ENCODE measurements around the gene LGALS3BP.
"Not testable (repeated sequence)": the region's sequence is repeated elsewhere in the genome, so short reads cannot be mapped to it uniquely, and the experiment has no call there.

The LGALS3BP gene, protein sequence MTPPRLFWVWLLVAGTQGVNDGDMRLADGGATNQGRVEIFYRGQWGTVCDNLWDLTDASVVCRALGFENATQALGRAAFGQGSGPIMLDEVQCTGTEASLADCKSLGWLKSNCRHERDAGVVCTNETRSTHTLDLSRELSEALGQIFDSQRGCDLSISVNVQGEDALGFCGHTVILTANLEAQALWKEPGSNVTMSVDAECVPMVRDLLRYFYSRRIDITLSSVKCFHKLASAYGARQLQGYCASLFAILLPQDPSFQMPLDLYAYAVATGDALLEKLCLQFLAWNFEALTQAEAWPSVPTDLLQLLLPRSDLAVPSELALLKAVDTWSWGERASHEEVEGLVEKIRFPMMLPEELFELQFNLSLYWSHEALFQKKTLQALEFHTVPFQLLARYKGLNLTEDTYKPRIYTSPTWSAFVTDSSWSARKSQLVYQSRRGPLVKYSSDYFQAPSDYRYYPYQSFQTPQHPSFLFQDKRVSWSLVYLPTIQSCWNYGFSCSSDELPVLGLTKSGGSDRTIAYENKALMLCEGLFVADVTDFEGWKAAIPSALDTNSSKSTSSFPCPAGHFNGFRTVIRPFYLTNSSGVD

DNA sequence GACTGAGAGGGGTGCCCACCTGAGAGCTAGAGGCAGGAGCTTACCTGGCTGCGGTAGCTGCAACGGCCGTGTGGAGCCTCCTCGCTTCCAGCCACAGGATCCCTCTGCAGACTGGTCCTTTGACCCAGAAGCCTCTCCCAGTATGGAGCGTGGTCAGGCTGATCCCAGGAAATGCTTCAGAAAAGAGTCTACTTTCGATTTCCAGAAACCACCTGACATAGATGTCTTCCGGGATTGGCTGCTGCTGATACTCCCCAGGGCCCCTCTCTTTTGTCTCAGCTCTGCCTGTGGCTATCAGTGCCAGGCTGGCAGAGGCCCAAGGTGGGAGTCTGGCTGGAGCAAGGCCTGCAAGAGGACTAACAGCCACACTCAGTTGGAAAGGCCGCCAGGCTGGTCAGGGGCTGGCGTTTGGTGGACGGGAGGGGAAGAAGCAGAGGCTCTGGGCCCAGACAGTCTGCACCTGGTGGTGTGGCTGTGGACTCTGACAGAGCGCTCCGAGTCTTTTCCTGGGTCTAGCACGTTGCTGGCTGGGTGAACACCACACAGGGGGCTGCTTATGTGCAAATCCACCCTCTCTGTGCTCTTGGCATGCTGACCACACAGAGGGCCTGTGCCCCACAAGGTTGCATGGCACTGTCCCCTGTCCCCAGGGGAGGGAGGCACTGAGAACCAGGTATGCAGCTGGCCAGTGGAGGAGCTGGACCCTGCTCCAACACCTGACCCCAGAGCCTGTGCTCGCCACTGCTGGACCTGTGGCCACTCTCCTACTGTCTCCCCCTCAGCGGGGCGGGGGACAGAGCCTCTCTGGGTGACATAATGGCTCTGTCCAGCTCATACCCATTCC is at the start of gene LGALS3BP:
Gene LGALS3BP (minus strand): TSS at position 144 of the 844 bp plus-strand sequence. CDS start 2,732 bp downstream, outside the sequence.
- DNase-seq: peak; percentile 92

DNA sequence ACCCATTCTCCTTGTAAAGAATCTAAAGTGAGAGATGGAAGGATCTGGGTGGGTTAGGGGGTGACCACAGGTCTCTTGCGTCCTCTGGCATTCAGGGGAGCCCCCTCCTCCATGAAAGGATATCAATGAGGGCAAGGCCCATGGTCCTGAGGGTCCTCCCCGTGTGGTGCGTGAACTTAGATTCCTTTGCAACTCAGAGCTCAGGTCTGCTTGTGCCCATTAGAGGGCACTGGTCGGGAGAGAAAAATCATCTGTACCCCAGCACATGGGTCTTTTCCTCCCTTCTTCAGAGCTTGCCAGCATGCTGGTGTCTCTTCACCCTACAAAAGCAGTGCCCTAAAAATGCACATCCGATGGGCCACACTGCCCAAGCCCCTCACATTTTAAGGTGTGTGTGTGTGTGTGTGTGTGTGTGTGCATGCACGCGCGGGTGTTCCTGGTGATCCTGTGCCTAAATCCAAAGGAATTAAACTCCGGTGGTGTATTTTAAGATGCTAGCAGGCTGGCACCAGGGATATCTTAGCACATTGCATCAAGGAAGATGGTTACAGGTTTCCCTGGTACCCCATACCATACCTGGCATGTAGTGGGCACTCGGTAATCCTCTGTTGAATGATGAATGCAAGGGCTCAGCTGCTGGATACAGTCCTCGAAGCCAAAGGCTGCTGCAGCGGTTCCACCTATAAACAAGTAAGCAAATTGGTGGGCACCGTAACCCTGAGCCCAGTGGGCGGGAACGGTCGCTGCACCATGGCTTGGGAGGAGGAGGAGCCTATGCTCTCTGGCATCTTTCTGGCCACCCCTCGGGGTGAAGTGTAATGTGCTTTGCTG is 49.0 kb upstream of the LGALS3BP start:
- no peak for DNase-seq

DNA sequence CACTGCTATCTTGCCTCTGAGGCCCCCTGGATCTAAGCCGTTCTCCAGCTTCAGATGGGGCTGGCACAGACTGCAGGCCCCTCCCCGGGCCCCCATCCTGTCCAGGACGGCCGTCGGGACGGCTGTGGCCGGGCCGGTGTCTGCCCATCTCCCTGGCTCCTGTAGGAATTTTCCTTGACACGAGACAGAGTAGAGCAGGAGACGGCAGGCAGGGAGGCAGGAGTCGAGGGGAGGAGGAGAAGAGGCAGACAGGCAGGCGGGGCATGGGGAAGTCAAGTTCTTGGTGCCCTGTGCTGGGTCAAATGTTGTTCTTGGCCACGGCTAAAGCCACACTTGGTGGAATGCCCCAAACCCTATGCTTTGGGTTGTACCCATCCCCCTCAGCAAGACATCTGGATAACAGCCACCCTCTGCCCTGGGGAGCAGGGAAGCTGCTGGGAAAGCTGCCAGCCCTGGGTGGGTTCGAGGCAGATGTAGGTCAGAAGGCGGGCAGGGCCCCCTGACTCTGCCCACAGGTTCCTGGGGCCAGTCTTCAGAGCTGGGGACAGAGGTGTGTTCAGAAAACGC is 48.3 kb upstream of the LGALS3BP start:
- DNase-seq: no peak

DNA sequence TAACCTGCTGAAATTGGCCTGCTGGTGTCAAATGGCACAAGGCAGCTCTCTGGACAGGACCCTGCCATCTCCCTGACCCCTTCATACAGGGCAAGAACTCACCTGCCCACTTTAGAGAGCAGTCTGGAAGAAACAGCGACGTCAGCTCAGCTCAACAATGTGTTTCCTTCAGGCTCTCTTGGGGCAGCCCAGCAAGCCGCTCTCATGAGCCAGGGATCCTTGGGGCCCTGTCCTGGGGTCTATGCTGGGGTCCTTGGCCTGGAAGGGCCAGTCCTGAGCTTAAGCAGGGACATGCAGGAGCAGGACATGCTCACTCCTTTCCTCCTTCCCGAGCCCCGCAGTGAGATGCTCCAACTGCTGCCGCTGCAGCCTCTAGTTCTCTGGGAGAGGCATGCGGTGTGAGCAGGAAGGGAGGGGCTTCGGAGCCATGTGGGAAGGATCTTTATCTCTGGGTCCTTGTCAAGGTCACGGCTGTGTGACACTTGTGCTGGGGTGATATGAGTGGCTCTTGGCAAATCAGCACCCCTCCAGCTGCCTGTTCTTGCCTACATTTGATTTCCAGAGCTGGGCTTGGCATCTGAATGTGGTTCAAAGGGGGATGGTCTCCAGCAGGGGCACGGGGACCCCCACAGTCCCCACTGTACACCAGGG is 47.7 kb upstream of the LGALS3BP start:
- DNase-seq: peak; percentile 50

DNA sequence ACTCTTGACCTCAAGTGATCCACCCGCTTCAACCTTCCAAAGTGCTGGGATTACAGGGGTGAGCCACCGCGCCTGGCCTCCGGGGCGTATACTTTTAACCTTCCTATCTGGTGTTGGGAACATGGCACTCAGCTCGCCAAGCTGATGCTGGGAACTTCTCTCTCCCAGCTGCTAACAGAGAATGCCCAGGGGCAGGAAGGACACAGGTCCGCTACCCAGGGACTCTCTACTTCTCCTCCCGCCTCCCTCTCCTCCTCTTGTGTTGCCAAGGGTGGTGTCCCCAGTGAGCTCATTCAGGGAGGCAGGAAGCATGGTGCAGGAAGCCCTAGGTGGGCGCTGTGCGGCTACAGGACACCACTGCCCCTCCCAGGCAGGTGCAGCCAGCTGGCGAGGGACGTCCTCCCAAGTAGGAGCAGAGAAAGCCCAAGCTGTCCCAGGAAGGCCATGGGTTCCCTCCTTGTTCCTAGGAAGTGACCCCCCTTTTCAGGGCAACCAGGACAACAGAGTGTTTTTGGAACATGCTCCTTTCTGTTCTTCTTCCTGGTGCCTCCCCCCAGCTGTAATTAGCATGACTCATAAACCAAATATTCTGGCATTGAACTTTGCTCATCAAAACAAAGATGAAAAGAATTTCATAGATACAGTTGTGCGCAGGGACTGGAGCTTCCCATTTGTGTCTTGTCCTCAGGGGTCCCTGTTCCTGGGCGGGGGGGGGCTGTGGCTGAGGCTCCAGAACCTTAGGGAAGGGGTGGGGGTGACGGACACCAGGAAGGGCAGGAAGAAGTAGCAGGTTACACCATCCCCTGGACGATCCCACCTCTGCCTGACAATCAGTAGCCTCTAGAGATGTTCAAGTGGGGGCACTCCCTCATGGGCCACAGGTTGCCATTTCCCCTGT is 46.9 kb upstream of the LGALS3BP start:
- no peak for DNase-seq

DNA sequence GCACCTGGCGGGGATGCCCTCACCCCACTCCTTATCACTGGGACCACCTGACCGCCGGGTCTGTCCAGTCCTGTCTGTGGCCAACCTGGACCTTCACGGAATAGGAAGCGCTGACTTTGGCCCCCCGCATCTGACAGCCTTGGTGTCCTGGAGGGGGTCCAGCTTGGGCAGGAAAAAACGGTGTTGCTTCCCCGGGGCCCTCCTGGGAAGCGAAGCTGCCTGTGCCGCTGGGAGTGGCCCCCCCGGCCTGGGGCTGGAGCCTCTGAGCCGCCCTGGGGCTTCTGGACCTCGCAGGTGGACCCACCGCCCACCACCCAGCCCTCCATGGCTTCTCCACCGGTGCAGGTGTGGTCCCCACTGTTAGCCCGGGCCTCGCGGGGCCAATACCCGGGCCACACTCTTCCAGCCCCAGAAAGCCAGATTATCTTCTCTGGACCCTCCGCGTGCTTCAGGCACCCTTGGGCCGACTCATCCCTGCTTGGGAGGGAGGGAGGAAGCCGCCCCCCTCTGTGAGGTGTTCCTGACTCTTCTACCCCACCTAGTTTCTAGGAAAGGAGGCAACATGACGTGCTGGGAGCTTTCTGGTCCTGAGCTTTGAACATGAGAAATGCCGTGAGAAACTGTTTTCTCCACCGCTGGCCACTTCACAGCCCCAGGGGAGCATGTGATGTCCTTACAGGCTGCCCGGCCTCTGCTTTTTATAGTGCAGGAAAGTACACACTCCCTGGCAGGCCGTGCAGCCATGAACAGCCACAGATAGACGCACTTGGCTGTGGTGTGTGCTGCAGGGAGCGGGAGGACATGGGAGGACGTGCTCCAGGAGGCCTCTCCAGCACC is 45.4 kb upstream of the LGALS3BP start:
- DNase-seq: no peak

DNA sequence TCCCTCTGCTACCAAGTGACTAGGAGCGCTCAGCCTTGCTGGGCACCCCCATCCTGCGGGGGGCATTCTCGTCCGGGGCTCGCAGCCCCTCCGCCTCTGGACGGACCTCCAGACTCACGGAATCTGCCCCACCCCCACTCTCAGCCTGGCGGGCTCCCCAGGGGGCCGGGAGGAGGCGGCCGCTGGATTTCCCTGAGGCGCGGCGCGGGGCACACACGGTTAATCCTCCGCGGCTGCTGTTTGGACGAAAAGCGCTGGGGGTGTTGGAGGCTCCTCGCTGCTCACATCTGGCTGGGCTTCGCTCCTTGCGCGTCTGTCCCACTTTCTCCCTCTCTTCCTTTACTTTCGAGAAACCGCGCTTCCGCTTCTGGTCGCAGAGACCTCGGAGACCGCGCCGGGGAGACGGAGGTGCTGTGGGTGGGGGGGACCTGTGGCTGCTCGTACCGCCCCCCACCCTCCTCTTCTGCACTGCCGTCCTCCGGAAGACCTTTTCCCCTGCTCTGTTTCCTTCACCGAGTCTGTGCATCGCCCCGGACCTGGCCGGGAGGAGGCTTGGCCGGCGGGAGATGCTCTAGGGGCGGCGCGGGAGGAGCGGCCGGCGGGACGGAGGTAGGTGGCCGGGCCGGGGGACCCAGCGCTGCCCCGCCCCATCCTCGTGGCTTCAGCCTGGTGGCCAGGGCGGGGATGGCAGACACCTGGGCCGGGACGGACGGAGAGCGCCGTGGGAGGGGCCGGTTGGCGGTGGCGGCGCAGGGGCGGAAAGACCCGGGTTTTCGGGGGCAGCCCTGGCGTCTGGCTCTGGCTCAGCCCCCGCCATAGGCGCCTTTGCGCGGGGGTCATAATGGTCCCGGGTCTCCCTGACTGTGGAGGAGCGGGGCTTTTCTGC is 44.4 kb upstream of the LGALS3BP start, which contains the start of gene C1QTNF1:
Gene C1QTNF1 (plus strand): TSS at position 284 of the 886 bp plus-strand sequence. CDS start 19,800 bp downstream, outside the sequence.
- peak; percentile 79 for DNase-seq

DNA sequence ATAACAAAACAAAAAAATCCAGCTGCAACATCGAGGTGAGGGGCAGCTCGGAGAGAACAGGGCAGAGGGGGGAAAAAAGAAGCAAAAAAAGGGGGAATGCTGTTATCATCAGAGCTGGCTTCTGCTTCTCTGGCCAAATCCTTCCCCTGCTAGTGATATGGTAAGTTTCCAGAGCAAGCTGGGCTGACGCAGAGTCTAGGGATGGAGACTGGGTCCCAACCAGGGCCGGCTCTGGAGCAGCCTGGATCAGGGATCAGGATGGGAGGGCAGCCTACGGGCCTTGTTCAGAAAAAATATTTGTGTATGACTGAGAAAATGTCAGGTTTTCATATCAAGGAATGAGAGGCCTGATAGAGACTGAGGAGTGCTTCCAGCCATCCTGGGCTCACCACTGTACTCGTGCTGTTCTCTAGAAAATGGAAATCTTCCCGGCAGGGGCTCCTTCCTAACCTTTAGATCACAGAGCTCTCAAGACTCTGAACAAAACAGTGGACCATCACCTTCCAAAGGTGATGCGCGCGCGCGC is 43.5 kb upstream of the LGALS3BP start:
- DNase-seq: no peak

DNA sequence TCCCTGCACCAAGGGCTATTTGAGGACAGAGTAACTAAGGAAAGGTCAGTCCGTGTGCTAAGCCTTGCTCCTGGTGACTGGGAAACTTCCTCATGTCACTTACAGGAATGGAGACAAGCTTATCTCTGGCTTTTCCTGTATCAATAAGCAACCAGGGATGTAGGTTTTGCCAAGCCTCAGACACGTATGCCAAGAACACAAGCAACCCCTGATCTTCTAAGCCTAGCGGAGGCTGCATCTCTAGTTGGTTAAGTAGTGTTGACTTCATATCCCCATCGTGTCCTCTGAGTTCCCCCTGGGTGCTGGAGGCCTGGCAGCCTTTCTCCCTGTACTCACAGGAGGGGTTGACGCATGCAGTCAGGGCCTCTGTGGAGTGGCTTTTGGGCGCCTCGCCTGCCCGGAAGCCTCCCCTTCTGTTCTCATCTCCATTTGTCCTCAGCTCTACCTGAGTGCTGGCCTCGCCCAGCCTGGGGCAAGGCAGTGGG is 42.8 kb upstream of the LGALS3BP start:
- no peak for DNase-seq

DNA sequence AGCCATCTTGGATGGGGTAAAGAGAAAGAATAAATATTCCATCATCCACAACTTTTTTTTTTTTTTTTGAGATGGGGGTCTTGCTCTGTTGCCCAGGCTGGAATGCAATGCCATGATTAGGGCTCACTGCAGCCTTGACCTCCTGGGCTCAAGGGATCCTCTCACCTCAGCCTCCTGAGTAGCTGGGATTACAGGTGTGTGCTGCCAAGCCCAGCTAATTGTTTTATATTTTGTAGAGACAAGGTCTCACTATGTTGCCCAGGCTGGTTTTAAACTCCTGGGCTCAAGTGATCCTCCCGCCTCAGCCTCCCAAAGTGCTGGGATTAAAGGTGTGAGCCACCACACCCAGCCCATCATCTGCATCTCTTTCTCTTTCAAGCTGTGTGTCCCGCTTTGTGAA is 42.2 kb upstream of the LGALS3BP start:
- DNase-seq: not testable (repeated sequence)

DNA sequence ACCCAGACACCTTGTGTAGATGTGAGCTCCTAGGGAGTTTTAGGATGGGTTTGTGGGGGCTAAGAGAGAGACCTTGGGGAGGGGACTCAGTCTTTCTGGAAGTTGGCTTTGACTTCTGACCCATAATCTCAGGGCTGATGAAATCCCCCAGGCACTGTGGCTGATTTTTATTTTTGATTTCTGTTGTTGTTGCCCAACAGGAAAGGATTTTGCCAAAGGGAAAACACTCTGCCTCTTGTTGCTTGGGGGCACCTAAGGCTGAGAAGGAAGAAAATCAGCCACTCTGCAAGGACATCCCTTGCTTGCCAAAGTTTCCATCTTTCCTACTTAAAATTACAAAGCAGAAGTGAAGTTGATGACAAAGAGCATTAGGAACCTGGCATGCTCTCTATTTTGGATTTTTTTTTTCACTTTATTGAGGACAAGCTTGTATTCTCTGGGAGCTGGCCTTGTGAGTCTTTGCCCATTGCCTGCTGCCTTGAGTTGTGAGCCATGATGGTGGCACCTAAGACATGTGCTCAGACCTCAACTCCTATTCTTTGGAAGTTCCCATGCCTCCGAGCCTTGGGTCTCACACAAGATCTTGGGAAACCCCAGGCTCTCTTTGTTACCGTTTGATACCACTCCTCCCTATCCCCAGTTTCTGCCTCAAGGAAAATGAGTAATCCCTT is 41.0 kb upstream of the LGALS3BP start:
- DNase-seq: no peak

DNA sequence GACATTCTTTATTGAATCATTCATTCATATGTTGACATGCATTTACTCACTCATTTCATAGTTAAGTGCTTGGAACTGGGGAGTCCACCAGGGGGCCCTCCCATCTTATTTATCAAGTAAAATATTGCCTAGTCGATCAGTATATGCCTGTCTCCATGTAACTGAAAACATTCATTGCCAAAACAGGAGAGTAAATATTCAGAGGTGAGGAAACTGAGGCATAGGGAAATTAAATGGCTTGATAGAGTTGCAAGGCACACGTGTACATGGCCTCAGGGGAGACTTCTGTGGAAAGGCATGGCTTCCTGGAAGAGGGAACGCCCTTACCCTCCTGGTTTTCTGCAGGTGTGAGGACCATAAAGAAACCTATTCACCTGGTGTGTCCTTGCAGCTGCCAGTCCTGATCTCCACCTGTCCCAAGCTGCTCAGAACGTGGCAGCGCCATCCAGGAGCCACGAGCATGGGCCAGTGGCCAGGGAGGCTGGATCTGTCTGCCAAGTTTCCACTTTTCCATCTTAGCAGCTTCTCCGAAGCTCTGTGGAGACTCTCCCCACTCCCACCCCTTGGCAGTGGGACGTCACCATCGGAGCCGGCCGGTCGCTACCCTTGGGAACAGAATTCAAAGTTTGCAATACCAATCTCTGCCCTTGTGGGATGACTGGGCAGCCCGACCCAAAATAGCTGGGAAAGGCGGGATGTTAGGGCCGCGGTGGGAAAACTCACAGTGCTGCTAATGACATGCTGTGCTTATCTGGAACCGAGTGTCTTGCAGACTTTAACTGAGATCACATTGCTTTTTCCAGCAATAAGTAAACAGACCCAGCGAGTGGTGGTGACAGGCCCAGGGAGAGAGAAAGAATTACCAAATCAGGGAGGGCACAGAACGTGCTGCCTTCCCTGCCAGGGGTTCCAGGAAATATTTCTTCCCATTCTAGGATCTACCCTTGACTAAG is 40.2 kb upstream of the LGALS3BP start:
- DNase-seq: peak; percentile 65

DNA sequence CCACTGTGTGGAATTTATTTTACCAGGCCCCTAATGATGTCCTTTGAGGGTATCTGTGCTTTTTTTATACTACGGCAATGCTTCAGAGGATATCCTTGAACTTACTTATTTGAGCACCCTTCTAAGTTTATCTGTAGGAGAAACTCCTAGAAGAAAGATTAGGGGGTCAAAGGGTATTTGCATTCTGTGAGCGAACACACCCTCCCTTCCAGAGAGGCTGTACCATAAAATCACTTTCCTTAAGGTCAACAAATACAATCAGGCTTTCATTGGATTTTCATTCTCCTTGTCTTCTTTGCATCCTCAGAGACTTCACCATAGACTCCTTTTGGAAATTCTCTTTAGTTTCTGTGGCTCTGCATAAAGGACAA is 39.5 kb upstream of the LGALS3BP start:
- DNase-seq: no peak

DNA sequence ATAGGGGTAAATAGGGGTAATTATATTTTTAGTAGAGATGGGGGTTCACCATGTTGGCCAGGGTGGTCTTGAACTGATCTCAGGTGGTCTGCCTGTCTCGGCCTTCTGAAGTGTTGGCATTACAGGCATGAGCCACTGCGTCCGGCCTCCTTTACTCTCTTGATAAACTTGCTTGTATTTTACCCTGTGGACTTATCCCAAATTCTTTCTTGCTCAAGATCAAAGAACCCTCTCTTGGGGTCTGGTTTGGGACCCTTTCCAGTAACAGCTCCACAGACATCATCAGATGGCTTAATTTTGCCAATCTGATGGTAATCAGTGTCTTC is 38.6 kb upstream of the LGALS3BP start:
- no peak for DNase-seq

DNA sequence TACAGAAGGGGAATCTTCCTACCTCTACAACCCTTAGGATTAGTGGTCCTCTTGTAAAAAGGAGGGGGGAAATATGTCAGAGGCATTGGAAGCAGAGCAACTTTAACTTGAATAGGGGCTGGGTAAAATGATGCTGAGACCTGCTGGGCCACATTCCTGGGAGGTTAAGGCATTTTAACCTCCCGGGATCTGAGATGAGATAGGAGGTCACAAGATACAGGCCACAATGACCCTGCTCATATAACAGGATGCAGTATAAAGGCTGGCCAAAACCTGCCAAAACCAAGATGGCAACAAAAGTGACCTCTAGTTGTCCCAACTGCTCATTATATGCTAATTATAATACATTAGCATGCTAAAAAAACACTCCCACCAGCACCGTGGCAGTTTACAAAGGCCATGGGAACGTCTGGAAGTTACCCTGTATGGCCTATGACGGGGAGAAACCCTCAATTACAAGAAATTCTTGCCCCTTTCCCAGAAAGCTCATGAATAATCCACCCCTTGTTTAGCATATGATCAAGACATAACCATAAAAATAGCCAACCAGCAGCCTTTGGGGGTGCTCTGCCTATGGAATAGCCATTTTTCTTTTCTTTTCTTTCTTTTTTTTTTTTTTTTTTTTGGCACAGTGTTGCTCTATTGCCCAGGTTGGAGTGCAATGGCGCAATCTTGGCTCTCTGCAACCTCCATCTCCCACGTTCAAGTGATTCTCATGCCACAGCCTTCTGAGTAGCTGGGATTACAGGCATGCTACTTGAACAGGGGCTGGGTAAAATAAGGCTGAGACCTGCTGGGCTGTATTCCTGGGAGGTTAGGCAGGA is 38.0 kb upstream of the LGALS3BP start:
- DNase-seq: no peak

Data from eye (tissue), 1 donor.